ENCODE measurements around the gene TARDBP.
"Not testable (repeated sequence)": the region's sequence is repeated elsewhere in the genome, so short reads cannot be mapped to it uniquely, and the experiment has no call there.

Gene TARDBP

GRCh38 chr1:10992004-10992403 is 20.4 kb upstream of the TARDBP start:
- not testable (repeated sequence) for DNase-seq (ENCODE audit: low read depth in 1 of 2, low spot score in 1 of 2)

- no peak for DNase-seq (ENCODE audit: low read depth in 1 of 2, low spot score in 1 of 2)
These were observed 19.6 kb upstream of the TARDBP start for GRCh38 chr1:10992864-10993263.

GRCh38 chr1:10996100-10996499 is 16.4 kb upstream of the TARDBP start:
- DNase-seq (ENCODE audit: low read depth in 1 of 2, low spot score in 1 of 2): no peak

GRCh38 chr1:11000526-11000925 is 11.9 kb upstream of the TARDBP start:
- DNase-seq (ENCODE audit: low read depth in 1 of 2, low spot score in 1 of 2): no peak

GRCh38 chr1:11013160-11013531 is 692 bp downstream of the TARDBP start:
- DNase-seq (ENCODE audit: low read depth in 1 of 2, low spot score in 1 of 2): no peak

GRCh38 chr1:11019358-11019757 is 6.9 kb downstream of the TARDBP start:
- not testable (repeated sequence) for DNase-seq (ENCODE audit: low read depth in 1 of 2, low spot score in 1 of 2)

- DNase-seq (ENCODE audit: low read depth in 1 of 2, low spot score in 1 of 2): no peak
These were observed 7.5 kb downstream of the TARDBP start for GRCh38 chr1:11019971-11020370.

- no peak for DNase-seq (ENCODE audit: low read depth in 1 of 2, low spot score in 1 of 2)
These were observed 10.7 kb downstream of the TARDBP start for GRCh38 chr1:11023201-11023600.

GRCh38 chr1:11024154-11024873 is 11.9 kb downstream of the TARDBP start:
- no peak for DNase-seq (ENCODE audit: low read depth in 1 of 2, low spot score in 1 of 2)

GRCh38 chr1:11024874-11025203 is 12.4 kb downstream of the TARDBP start:
- no peak for DNase-seq (ENCODE audit: low read depth in 1 of 2, low spot score in 1 of 2)

- no peak for DNase-seq (ENCODE audit: low read depth in 1 of 2, low spot score in 1 of 2)
These were observed 13.2 kb downstream of the TARDBP start for GRCh38 chr1:11025618-11026017.

GRCh38 chr1:11026052-11026451 is 13.6 kb downstream of the TARDBP start:
- no peak for DNase-seq (ENCODE audit: low read depth in 1 of 2, low spot score in 1 of 2)

- no peak for DNase-seq (ENCODE audit: low read depth in 1 of 2, low spot score in 1 of 2)
These were observed 14.4 kb downstream of the TARDBP start for GRCh38 chr1:11026903-11027302.

GRCh38 chr1:11027316-11027715 is 14.9 kb downstream of the TARDBP start:
- no peak for DNase-seq (ENCODE audit: low read depth in 1 of 2, low spot score in 1 of 2)

GRCh38 chr1:11028018-11028417 is 15.6 kb downstream of the TARDBP start:
- DNase-seq (ENCODE audit: low read depth in 1 of 2, low spot score in 1 of 2): no peak

- DNase-seq (ENCODE audit: low read depth in 1 of 2, low spot score in 1 of 2): no peak
These were observed 18.4 kb downstream of the TARDBP start for GRCh38 chr1:11030865-11031264.

- DNase-seq (ENCODE audit: low read depth in 1 of 2, low spot score in 1 of 2): no peak
These were observed 19.3 kb downstream of the TARDBP start for GRCh38 chr1:11031624-11032262.

- not testable (repeated sequence) for DNase-seq (ENCODE audit: low read depth in 1 of 2, low spot score in 1 of 2)
These were observed 24.7 kb downstream of the TARDBP start for GRCh38 chr1:11037019-11037739.

GRCh38 chr1:11037740-11038182 is 25.3 kb downstream of the TARDBP start:
- DNase-seq (ENCODE audit: low read depth in 1 of 2, low spot score in 1 of 2): peak; percentile 75 to 87

- DNase-seq (ENCODE audit: low read depth in 1 of 2, low spot score in 1 of 2): no peak
These were observed 27.1 kb downstream of the TARDBP start for GRCh38 chr1:11039351-11040104.

GRCh38 chr1:11040105-11040429 is 27.6 kb downstream of the TARDBP start:
- DNase-seq (ENCODE audit: low read depth in 1 of 2, low spot score in 1 of 2): not testable (repeated sequence)

GRCh38 chr1:11041048-11041447 is 28.6 kb downstream of the TARDBP start:
- no peak for DNase-seq (ENCODE audit: low read depth in 1 of 2, low spot score in 1 of 2)

Measured in activated CD4-positive, alpha-beta T cell treated with anti-CD3 and anti-CD28 coated beads, Interleukin-2, amount 50 U/mL, for 24 hours (primary cell).